Measurements from ENCODE around the gene CRTC3. TPM values are rescaled to one million over a fixed set of nuclear protein-coding genes. Genes with fewer than 3 reads are reported as not detected.
"Not testable (repeated sequence)": the region's sequence is repeated elsewhere in the genome, so short reads cannot be mapped to it uniquely, and the experiment has no call there.

The CRTC3 gene
- total RNA-seq, 2 donors from 2014 or later: 23.1 to 29.4 TPM

- ATAC-seq (peak; percentile 46 to 57), DNase-seq (no peak)
- intact Hi-C loops (cut with DNase I): no loop called here
These were observed 124.8 kb downstream of the CRTC3 start for GRCh38 chr15:90654233-90655136.

- not testable (repeated sequence) for ATAC-seq, DNase-seq
These were observed 127.9 kb downstream of the CRTC3 start for GRCh38 chr15:90657520-90658172.

GRCh38 chr15:90659481-90659880 is 129.8 kb downstream of the CRTC3 start:
- DNase-seq (no peak), ATAC-seq (no peak)
- intact Hi-C loops (cut with DNase I): no loop called here

More at GRCh38 chr15:90657520-90658172, 127.9 kb downstream of the CRTC3 start:
- intact Hi-C loops (cut with DNase I): not testable (repeated sequence)

GRCh38 chr15:90660195-90660998 is 130.7 kb downstream of the CRTC3 start:
- ATAC-seq: peak; percentile 79 to 94
- DNase-seq: peak; percentile 87
- intact Hi-C loops (cut with DNase I): no loop called here

- intact Hi-C loops (cut with DNase I); DNase-seq: not testable (repeated sequence)
- peak; percentile 2 to 8 for ATAC-seq
These were observed 131.2 kb downstream of the CRTC3 start for GRCh38 chr15:90660999-90661330.

GRCh38 chr15:90664081-90664461 is 134.3 kb downstream of the CRTC3 start:
- intact Hi-C loops (cut with DNase I): not testable (repeated sequence)

GRCh38 chr15:90664650-90665287 is 135.0 kb downstream of the CRTC3 start:
- intact Hi-C loops (cut with DNase I): no loop called here
- DNase-seq (peak; percentile 62), ATAC-seq (peak; percentile 62 to 75)

More at GRCh38 chr15:90664081-90664461, 134.3 kb downstream of the CRTC3 start:
- DNase-seq, ATAC-seq: not testable (repeated sequence)

- DNase-seq (peak; percentile 75), ATAC-seq (peak; percentile 91 to 92)
- intact Hi-C loops (cut with DNase I): no loop called here
These were observed 135.8 kb downstream of the CRTC3 start for GRCh38 chr15:90665288-90666134.

GRCh38 chr15:90666135-90666909 is 136.6 kb downstream of the CRTC3 start:
- DNase-seq (no peak), ATAC-seq (no peak)
- intact Hi-C loops (cut with DNase I): no loop called here

- DNase-seq (no peak), ATAC-seq (no peak)
- intact Hi-C loops (cut with DNase I): no loop called here
These were observed 137.5 kb downstream of the CRTC3 start for GRCh38 chr15:90667073-90667754.

GRCh38 chr15:90667755-90668345 is 138.1 kb downstream of the CRTC3 start:
- intact Hi-C loops (cut with DNase I); DNase-seq; ATAC-seq: not testable (repeated sequence)

- DNase-seq; ATAC-seq; intact Hi-C loops (cut with DNase I): not testable (repeated sequence)
These were observed 140.9 kb downstream of the CRTC3 start for GRCh38 chr15:90670631-90671030.

GRCh38 chr15:90671216-90671615 is 141.5 kb downstream of the CRTC3 start:
- DNase-seq: no peak
- no peak for ATAC-seq
- intact Hi-C loops (cut with DNase I): no loop called here

GRCh38 chr15:90673357-90673756 is 143.6 kb downstream of the CRTC3 start:
- ATAC-seq; DNase-seq; intact Hi-C loops (cut with DNase I): not testable (repeated sequence)

GRCh38 chr15:90674476-90674875 is 144.8 kb downstream of the CRTC3 start:
- intact Hi-C loops (cut with DNase I): no loop called here

GRCh38 chr15:90675464-90675863 is 145.7 kb downstream of the CRTC3 start:
- ATAC-seq: no peak
- intact Hi-C loops (cut with DNase I): no loop called here
- no peak for DNase-seq

More at GRCh38 chr15:90674476-90674875, 144.8 kb downstream of the CRTC3 start:
- ATAC-seq (no peak), DNase-seq (no peak)
